HCT116 (cell line): ENCODE data around the gene CACNG8.

Experiments
- CBX3 ChIP-seq: IDR thresholded peaks from 2 replicates; pipeline ENCODE4 v1.6.1; 2012; ENCODE audit warnings: low read depth
- CEBPB ChIP-seq: IDR thresholded peaks from 2 replicates; pipeline ENCODE4 v1.6.1; 2012; ENCODE audit warnings: low read depth
- EGR1 ChIP-seq: IDR thresholded peaks from 2 replicates; pipeline ENCODE4 v1.6.1; 2012; ENCODE audit warnings: low read depth
- ELF1 ChIP-seq: IDR thresholded peaks from 2 replicates; pipeline ENCODE4 v1.6.1; 2012; ENCODE audit warnings: low read depth, borderline replicate concordance
- JUND ChIP-seq: IDR thresholded peaks from 2 replicates; pipeline ENCODE4 v1.6.1; 2012
- POLR2A ChIP-seq: IDR thresholded peaks from 2 replicates; pipeline ENCODE4 v1.7.0; 2011; ENCODE audit warnings: borderline replicate concordance; ENCODE audit not compliant: insufficient read depth, insufficient read length; ENCODE audit errors: extremely low read depth
- POLR2AphosphoS5 ChIP-seq: IDR thresholded peaks from 2 replicates; pipeline ENCODE4 v1.6.1; 2011; ENCODE audit warnings: mild to moderate bottlenecking, low read depth, low read length, moderate library complexity
- RAD21 ChIP-seq: IDR thresholded peaks from 2 replicates; pipeline ENCODE4 v1.6.1; 2012; ENCODE audit warnings: low read depth, mild to moderate bottlenecking
- SRF ChIP-seq: IDR thresholded peaks from 2 replicates; pipeline ENCODE4 v1.6.1; 2012; ENCODE audit warnings: low read depth
- TF ChIP-seq, protein P1 (sequence below), 3 experiments: fragments of 200-600 bp in 1 of 3; sonication (generic) in 1 of 3; IDR thresholded peaks in 2 of 3; conservative IDR thresholded peaks in 1 of 3; 2 replicates each; pipeline ENCODE4 v1.5.1; 2012 to 2017; ENCODE audit warnings: low read depth in 2 of 3, low read length in 2 of 3, antibody characterized with exemption in 1 of 3, borderline replicate concordance in 1 of 3, control low read depth in 1 of 3, mild to moderate bottlenecking in 1 of 3, mixed read lengths in 1 of 3, mixed run types in 1 of 3, moderate library complexity in 1 of 3; ENCODE audit not compliant: insufficient read depth in 1 of 3

DNA sequence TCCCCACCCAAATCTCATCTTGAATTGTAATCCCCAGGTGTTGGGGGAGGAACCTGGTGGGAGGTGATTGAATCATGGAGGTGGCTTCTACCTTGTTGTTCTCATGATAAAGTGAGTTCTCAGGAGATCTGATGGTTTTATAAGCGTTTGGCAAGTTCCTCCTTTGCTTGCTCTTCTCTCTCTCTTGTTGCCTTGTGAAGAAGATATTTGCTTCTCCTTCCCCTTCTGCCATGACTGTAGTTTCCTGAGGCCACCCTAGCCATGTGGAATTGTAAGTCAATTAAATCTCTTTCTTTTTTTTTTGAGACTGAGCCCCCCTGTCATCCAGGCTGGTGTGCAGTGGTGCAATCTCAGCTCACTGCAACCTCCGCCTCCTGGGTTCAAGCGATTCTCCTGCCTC, 66.6 kb downstream of the CACNG8 start:
- TF ChIP-seq SRF: no peak
- TF ChIP-seq POLR2A: no peak
- TF ChIP-seq, protein P1, sequence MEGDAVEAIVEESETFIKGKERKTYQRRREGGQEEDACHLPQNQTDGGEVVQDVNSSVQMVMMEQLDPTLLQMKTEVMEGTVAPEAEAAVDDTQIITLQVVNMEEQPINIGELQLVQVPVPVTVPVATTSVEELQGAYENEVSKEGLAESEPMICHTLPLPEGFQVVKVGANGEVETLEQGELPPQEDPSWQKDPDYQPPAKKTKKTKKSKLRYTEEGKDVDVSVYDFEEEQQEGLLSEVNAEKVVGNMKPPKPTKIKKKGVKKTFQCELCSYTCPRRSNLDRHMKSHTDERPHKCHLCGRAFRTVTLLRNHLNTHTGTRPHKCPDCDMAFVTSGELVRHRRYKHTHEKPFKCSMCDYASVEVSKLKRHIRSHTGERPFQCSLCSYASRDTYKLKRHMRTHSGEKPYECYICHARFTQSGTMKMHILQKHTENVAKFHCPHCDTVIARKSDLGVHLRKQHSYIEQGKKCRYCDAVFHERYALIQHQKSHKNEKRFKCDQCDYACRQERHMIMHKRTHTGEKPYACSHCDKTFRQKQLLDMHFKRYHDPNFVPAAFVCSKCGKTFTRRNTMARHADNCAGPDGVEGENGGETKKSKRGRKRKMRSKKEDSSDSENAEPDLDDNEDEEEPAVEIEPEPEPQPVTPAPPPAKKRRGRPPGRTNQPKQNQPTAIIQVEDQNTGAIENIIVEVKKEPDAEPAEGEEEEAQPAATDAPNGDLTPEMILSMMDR (IDR thresholded peaks at IDR 0.05 in 2 of 3, conservative IDR thresholded peaks at IDR 0.05 in 1 of 3; ENCODE audit: borderline replicate concordance in 1 of 3, insufficient read depth in 1 of 3, low read depth in 2 of 3, low read length in 2 of 3): no peak
- TF ChIP-seq CBX3: no peak
- TF ChIP-seq POLR2AphosphoS5: no peak
- TF ChIP-seq RAD21: no peak
- no peak for TF ChIP-seq EGR1
- TF ChIP-seq JUND: no peak
- TF ChIP-seq CEBPB: no peak
- TF ChIP-seq ELF1: no peak
